Measurements from ENCODE around the gene PKD1L1.
"Not testable (repeated sequence)": the region's sequence is repeated elsewhere in the genome, so short reads cannot be mapped to it uniquely, and the experiment has no call there.

DNA sequence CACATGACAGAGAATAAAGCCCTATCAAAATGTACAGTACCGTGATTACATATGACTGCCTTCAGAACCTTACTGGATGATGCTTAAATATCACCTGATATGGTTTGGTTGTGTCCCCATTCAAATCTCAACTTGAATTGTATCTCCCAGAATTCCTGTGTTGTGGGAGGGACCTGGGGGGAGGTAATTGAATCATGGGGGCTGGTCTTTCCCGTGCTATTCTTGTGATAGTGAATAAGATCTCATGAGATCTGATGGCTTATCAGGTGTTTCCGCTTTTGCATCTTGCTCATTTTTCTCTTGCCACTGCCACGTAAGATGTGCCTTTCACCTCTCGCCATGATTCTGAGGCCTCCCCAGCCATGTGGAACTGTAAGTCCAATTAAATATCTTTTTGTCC lies 155.1 kb downstream of the PKD1L1 start:
- TF ChIP-seq YY1 (IDR thresholded peaks at IDR 0.05; ENCODE audit: insufficient read depth, insufficient read length); SUZ12 (IDR thresholded peaks at IDR 0.05; ENCODE audit: extremely low read depth, insufficient read depth, insufficient read length); ZNF274 (IDR thresholded peaks at IDR 0.05; ENCODE audit: low read depth, low read length): not testable (repeated sequence)

Measured in NT2/D1 (cell line).